NCI-H2196 treated with DMSO at 0.1 percent for 48 hours (cell line): ENCODE data around the gene ELAC2.
"Not testable (repeated sequence)": the region's sequence is repeated elsewhere in the genome, so short reads cannot be mapped to it uniquely, and the experiment has no call there.

Experiments
- DNase-seq: peaks from one replicate; lab custom pipeline; 2025; ENCODE audit not compliant: unreplicated experiment; lab: John Stamatoyannopoulos, UW

ELAC2 gene

GRCh38 chr17:12990041-12990808, 27.6 kb downstream of the ELAC2 start:
- no peak for DNase-seq

- DNase-seq: no peak
Measured at GRCh38 chr17:12987120-12987519, 30.7 kb downstream of the ELAC2 start.

- no peak for DNase-seq
Measured at GRCh38 chr17:12985431-12986293, 32.2 kb downstream of the ELAC2 start.

DNA sequence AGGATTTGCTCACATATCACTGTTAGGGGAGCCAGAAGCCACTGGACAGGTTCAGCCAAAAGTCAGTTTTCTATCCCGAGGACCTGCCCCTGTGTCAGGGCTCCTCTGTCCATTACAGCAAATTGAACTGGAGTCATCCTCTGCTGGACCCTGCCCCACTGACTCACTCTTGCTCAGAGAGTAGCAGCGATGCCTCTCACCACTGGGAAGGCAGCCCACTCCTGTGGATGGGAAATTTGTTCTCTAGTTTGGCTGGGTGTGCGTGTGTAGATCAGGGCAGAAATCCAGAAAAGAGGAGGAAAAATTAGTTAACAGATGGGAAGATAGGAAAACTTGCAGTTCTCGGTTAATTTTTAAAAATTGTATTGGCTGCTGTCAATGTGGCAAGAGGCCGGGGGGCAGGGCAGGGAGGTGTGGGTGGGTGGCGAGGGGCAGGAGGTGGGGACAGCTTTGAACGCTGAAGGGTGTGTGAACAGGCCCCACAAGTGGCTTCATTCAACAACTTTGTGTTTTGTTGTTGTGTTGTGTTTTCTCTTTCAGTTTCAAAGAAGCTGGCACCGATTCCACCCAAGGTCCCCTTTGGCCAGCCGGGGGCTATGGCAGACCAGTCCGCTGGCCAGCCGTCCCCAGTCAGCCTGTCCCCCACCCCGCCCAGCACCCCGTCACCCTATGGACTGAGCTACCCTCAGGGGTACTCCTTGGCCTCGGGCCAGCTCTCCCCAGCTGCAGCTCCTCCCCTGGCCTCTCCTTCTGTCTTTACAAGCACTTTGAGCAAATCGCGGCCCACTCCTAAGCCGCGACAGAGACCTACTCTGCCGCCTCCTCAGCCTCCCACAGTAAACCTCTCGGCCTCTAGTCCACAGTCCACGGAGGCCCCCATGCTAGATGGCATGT, 33.6 kb downstream of the ELAC2 start:
- DNase-seq: no peak

DNA sequence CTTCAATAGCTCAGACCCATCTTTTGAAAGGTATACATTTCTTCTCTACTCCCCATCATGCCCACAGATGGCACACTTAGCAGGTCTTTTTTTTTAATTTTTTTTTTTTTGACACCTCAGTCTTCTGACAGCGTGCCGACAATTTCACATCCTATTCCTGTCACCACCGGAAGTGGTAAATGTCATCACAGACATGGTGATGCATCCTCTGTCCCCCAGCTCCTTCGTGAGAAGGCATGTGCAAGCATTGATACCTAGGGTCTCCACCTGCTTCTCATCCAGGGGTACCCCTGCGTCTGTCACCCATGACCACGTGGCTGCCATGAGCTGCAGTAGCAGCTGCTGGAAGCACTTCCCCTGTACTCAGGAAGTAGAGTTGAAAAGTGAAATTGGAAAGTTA, 35.6 kb downstream of the ELAC2 start:
- no peak for DNase-seq

- no peak for DNase-seq
Measured at GRCh38 chr17:12979826-12980500, 37.9 kb downstream of the ELAC2 start.

- no peak for DNase-seq
Measured at GRCh38 chr17:12979246-12979645, 38.6 kb downstream of the ELAC2 start.

DNA sequence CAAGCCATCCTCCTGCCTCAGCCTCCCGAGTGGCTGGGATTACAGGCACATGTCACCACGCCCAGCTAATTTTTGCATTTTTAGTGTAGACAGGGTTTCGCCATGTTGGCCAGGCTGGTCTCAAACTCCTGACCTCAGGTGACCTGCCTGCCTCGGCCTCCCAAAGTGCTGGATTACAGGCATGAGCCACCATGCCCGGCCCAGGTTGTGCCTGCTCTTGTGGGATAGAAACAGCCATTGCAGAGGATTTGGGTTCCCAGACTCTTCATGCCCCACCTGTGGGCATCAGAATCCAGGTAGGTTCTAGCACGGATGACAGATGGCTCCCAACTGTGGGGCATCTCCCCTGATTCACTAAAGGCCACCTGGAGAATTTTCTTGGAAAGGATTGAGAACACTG, 39.0 kb downstream of the ELAC2 start:
- not testable (repeated sequence) for DNase-seq

DNA sequence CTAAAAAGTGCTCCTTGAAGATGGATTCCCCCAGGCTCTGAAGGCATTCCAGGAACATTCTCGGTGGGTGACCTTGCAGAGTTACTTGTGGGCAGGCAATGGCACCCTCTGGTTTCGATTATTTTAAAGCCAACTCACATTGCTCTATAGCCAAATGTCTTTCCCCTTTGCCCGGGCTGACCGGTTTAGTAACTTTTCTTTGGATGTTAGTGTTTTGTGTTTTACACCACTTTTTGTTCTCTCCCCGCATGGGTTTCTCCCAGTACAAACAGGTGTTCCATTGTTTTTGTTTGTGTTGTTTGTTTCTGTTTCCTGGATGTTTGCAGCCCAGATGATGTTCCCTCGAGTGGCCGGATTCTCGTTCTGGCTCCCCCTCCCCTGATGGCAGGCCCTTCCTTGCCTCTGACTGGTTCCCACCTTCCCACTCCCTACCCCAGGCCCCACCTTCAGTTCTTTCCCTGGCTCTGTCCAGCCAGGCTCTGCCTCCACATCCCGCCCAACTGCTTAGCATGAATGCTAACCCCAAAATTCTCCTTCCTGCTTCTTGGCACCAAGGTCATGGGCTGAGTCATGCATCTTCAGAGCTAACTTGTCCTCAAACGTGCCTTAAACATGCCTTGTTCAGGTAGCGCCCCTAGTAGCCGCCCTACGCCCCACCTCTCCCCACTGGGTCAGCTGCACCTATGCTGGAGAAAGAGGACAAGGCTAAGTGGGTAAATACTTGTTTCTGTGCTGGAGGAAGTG, 40.6 kb downstream of the ELAC2 start:
- no peak for DNase-seq

- DNase-seq: no peak
Measured at GRCh38 chr17:12974005-12974531, 43.8 kb downstream of the ELAC2 start.

DNA sequence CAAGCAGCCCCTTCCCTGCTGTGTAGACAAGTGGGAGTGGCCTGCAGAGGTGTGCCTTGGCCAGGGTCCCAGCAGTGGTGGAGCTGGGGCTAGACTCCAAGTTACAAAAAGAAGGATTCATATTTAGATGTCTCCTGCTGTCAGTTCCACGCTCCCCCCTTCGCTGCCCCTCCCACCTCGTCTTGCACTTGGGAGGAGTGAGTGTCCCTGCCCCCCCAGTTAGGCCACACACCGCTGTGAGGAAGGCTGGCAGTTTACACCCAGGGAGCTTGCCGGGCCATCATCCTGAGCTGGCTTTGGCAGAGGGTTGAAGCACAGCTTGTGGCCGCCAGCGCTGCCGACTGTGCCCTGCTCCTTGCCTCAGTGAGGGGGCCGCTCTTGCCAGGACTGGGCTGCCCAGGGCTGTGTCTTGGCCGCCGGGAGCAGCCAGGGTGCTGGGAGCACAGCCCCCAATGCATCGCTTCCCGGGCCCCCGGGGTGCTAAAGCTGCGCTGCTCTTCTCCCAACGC, 44.3 kb downstream of the ELAC2 start:
- no peak for DNase-seq

- no peak for DNase-seq
Measured at GRCh38 chr17:12967962-12968361, 49.9 kb downstream of the ELAC2 start.

DNA sequence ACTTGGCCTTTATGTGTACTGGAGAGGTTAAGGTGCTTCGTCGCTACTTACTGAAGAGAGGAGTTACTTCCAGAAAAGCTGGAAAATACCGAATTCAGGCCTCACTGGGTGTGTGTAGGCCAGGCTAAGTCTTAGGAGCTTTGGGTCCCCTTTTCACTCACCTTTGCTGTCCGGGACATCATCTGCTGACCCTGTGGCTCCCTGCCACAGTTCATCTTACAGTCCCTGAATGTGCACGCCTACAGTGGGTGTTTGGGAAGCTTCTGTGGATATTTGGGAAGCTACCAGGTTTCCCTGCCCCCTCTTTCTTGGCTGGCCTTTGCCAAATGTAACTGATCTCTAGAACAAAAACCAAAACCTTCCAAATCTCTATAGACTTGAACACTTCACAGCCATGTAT, 51.4 kb downstream of the ELAC2 start:
- no peak for DNase-seq

DNA sequence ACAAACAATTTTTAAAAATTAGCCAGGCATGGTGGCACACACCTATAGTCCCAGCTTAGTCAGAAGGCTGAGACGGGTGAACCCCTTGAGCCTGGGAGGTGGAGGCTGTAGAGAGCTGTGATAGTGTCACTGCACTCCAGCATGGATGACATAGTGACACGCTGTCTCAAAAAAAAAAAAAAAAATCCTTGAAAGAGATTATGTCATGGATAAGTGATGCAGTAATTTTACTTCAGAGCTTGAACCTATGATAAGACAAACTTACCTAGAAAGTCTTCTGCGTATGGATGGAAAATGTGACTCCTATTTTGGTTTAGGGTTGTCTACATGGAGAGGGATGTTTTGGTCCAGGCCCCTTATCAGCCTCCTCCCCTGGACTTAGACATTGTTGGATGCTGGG, 51.8 kb downstream of the ELAC2 start:
- no peak for DNase-seq

DNA sequence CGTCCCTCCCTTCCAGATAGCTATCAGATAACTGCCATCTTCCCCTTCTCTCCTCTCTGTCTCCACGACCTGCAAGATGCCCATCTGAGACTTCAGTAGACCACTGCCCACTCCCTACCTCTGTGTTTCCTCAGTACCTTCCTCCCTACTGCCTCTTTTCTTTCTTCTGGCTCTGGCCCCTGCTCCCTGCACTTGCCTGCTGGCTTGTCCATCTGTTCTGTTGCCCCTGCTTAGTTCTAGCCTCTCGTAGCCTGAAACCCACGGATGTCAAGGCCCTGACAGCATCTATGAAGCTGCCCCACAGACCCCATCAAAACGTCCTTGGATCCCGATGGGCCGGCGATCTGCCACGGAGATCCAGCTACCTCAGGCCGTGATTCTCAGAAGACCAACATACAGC, 53.0 kb downstream of the ELAC2 start:
- DNase-seq: no peak

- no peak for DNase-seq
Measured at GRCh38 chr17:12964162-12964561, 53.7 kb downstream of the ELAC2 start.

DNA sequence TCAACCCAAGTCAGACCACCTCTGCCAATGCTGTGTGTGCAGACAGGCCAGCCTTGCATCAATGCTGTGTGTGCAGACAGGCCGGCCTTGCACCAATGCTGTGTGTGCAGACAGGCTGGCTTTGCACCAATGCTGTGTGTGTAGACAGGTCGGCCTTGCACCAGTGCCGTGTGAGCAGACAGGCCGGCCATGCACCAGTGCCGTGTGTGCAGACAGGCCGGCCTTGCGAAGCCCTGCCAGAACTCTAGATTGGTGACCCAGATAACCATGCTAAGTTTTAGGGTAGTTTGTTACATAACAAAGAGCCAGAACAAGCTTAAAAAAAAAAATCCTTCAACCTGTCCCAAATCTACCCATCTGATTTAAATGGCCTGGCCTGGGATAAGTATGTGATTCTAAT, 54.3 kb downstream of the ELAC2 start:
- DNase-seq: no peak

DNA sequence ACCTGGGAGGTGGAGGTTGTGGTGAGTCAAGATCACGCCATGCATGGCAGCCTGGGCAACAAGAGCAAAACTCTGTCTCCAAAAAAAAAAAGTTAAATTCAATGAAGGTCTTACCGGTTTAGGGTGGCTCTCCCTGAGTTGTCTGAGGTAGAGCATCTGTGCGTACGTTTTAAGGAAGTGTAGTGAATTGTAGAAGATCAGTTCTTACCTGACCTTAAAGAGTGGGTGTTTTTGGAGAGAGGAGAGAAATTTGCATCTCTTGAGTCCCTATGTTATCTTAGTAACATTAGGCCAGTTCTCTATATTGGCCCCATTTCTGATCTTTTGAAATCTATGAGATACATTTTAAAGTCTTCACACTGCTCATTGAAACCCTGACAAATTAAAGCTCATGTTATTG, 56.2 kb downstream of the ELAC2 start:
- DNase-seq: no peak

DNA sequence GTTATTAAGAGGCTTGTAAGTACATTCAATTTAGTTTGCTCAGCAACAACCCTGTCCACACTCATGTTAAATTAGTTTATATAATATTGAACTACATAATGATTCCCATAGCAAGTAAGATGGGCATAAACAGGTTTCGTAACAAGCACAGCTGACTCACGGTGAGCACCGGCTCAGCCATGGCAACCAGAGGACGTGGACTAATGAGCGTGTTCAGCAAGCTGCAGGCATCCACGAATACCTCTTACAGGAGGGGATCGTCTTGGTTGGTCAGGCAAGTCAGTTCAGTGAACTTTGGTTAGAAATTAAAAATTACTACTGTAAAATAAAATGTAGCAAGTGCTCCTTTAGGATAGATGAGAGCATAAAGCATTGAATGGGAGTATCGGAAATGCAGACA, 58.4 kb downstream of the ELAC2 start:
- DNase-seq: no peak

DNA sequence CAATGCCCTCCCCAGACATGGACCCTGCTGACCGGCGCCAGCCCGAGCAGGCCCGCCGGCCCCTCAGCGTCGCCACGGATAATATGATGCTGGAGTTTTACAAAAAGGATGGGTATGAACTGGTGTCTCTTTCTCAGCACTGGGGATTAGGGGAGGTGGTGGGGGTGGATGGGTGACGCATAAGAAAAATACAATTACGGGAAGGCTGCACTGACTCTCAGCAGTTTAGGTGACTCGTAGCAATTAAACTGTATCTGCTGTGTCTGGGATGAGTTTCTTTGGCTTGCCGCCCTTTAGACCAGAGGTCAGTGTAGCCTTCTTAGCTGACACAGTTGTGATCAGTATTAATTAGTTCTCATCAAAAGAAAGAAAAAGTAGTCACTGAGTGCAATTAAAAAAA, 59.0 kb downstream of the ELAC2 start:
- no peak for DNase-seq
